Measurements from ENCODE around the gene RPUSD3. TPM values are rescaled to one million over a fixed set of nuclear protein-coding genes. Genes with fewer than 3 reads are reported as not detected.

Gene RPUSD3
- total and polyA plus RNA-seq, 9 of the 15 experiments (the other 6 are each of a cell fraction or from before 2014, with no cell fraction given): 13.8 to 99.0 (median 59.3) TPM

DNA sequence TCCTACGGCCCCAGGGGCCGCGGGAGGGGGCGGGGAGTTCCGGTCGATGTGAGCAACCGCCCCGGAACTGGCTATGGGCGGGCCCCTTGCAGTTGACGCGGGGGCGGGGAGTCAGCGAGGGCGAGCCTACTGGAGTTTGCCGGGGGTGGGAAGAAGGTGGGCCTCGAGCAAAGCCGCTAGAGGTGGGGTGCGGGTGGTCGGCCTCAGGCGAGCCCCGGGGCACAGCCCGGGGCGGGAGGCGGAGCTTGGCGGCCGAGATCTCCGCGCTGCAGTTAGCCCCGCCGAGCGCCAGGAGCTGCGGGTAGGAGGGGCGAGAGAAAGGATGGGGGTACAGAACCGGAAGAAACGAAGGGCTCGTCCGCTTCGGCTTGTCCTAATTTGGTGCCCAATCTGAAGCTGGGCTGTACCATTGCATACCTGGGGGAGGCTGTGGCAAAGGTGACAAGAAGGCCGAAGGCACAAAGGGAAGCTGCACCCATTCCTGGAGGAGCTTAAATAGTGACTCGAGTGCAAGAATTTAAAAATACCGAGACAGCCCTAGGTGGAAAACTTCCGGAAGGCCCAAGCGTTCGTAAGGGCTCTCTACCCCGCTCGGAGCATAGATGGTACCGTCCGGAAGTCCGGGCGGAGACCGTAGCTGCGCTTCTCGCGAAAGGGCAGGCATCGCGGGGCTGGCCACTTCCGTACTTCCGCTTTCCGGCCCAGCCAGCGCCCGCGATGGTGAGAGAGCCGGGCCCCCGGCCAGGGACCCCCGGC, 51.2 kb downstream of the RPUSD3 start, which contains the start of the genes ARPC4 and TADA3 (continued):
- TF ChIP-seq, protein P1, sequence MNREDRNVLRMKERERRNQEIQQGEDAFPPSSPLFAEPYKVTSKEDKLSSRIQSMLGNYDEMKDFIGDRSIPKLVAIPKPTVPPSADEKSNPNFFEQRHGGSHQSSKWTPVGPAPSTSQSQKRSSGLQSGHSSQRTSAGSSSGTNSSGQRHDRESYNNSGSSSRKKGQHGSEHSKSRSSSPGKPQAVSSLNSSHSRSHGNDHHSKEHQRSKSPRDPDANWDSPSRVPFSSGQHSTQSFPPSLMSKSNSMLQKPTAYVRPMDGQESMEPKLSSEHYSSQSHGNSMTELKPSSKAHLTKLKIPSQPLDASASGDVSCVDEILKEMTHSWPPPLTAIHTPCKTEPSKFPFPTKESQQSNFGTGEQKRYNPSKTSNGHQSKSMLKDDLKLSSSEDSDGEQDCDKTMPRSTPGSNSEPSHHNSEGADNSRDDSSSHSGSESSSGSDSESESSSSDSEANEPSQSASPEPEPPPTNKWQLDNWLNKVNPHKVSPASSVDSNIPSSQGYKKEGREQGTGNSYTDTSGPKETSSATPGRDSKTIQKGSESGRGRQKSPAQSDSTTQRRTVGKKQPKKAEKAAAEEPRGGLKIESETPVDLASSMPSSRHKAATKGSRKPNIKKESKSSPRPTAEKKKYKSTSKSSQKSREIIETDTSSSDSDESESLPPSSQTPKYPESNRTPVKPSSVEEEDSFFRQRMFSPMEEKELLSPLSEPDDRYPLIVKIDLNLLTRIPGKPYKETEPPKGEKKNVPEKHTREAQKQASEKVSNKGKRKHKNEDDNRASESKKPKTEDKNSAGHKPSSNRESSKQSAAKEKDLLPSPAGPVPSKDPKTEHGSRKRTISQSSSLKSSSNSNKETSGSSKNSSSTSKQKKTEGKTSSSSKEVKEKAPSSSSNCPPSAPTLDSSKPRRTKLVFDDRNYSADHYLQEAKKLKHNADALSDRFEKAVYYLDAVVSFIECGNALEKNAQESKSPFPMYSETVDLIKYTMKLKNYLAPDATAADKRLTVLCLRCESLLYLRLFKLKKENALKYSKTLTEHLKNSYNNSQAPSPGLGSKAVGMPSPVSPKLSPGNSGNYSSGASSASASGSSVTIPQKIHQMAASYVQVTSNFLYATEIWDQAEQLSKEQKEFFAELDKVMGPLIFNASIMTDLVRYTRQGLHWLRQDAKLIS (CRISPR knock-in tag; IDR thresholded peaks at IDR 0.05): no peak; the same call in 1 of the 2 replicates
- 0 out of 4 replicates have a peak, but pooled peaks of 1 of the 2 experiments have one; percentile 24 for TF ChIP-seq FOXA3 (CRISPR knock-in tag; conservative IDR thresholded peaks at IDR 0.05 in 1 of 2, IDR thresholded peaks at IDR 0.05 in 1 of 2)
- no peak for TF ChIP-seq ZKSCAN3 (CRISPR knock-in tag; IDR thresholded peaks at IDR 0.05)
- TF ChIP-seq HDAC6 (IDR thresholded peaks at IDR 0.05; ENCODE audit: low read depth, low read length): no peak
- TF ChIP-seq, protein P2, sequence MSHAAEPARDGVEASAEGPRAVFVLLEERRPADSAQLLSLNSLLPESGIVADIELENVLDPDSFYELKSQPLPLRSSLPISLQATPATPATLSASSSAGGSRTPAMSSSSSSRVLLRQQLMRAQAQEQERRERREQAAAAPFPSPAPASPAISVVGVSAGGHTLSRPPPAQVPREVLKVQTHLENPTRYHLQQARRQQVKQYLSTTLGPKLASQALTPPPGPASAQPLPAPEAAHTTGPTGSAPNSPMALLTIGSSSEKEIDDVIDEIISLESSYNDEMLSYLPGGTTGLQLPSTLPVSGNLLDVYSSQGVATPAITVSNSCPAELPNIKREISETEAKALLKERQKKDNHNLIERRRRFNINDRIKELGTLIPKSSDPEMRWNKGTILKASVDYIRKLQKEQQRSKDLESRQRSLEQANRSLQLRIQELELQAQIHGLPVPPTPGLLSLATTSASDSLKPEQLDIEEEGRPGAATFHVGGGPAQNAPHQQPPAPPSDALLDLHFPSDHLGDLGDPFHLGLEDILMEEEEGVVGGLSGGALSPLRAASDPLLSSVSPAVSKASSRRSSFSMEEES (CRISPR knock-in tag; IDR thresholded peaks at IDR 0.05): no peak
- peak in 2 of 3 experiments; percentile 62 to 77 for TF ChIP-seq YY1 (IDR thresholded peaks at IDR 0.05; ENCODE audit: borderline replicate concordance in 1 of 3, control insufficient read depth in 1 of 3, extremely low read depth in 1 of 3, insufficient read depth in 3 of 3, insufficient read length in 1 of 3, insufficient replicate concordance in 2 of 3, low read depth in 1 of 3, low read length in 2 of 3)
- TF ChIP-seq ZNF77 (CRISPR knock-in tag; IDR thresholded peaks at IDR 0.05): no peak
- no peak for TF ChIP-seq SMC3 (conservative IDR thresholded peaks at IDR 0.05; ENCODE audit: insufficient read depth, low read depth, low read length)
- TF ChIP-seq CHD4 (IDR thresholded peaks at IDR 0.05; ENCODE audit: insufficient read depth, insufficient replicate concordance, low read depth, low read length, poor library complexity, severe bottlenecking): no peak
- TF ChIP-seq HNRNPH1 (optimal IDR thresholded peaks at IDR 0.05; ENCODE audit: low read depth, low read length): no peak
- no peak for TF ChIP-seq HDAC8 (tag; IDR thresholded peaks at IDR 0.05)
- TF ChIP-seq ZNF197 (CRISPR knock-in tag; IDR thresholded peaks at IDR 0.05; ENCODE audit: low read depth): peak; percentile 91; the same call in 1 of the 2 replicates
- no peak for TF ChIP-seq ZNF561 (CRISPR knock-in tag; conservative IDR thresholded peaks at IDR 0.05)
- TF ChIP-seq, protein P3, sequence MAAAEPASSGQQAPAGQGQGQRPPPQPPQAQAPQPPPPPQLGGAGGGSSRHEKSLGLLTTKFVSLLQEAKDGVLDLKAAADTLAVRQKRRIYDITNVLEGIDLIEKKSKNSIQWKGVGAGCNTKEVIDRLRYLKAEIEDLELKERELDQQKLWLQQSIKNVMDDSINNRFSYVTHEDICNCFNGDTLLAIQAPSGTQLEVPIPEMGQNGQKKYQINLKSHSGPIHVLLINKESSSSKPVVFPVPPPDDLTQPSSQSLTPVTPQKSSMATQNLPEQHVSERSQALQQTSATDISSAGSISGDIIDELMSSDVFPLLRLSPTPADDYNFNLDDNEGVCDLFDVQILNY (CRISPR knock-in tag; IDR thresholded peaks at IDR 0.05): no peak
- TF ChIP-seq SAFB2 (IDR thresholded peaks at IDR 0.05; ENCODE audit: borderline replicate concordance, low read depth, low read length, severe bottlenecking): no peak
- TF ChIP-seq RBFOX2 (IDR thresholded peaks at IDR 0.05; ENCODE audit: low read depth, low read length): peak; percentile 96
- no peak for TF ChIP-seq ZNF347 (CRISPR knock-in tag; IDR thresholded peaks at IDR 0.05; ENCODE audit: low read depth)
- no peak for TF ChIP-seq NFATC3 (IDR thresholded peaks at IDR 0.05)

Measured in K562 (cell line).